HCT116 (cell line): ENCODE measurements around the gene RABGGTA. TPM values are rescaled to one million over a fixed set of nuclear protein-coding genes. Genes with fewer than 3 reads are reported as not detected.

Experiments used
- ATAC-seq: fragments of 200-7000 bp; cut with Tn5 transposase; 2 replicates; pipeline ENCODE4 v1.9.1; 2020; ENCODE audit warnings: mild to moderate bottlenecking, moderate library complexity
- BruUV-seq: library from RNA; stranded (reverse); fragments of 400-500 nt; replicated peaks from 2 replicates; lab custom pipeline; 2021; lab: Mats Ljungman, UMichigan
- CTCF ChIA-PET: fragments of 300-600 bp; sonication (Branson Sonifier 250); formaldehyde crosslinking; loops from one replicate; lab custom pipeline; 2021; ENCODE audit warnings: antibody characterized with exemption; lab: Charles Lee
- POLR2A ChIA-PET: fragments of 300-600, 350-600 bp; sonication (Branson Sonifier 250); formaldehyde crosslinking; loops from one replicate; lab custom pipeline; 2021; ENCODE audit warnings: antibody characterized with exemption; lab: Charles Lee
- RAD21 ChIA-PET, 2 experiments: fragments of 300-600 bp; sonication (Branson Sonifier 250); formaldehyde crosslinking; loops; one replicate each; lab custom pipeline; 2023; ENCODE audit warnings: low total read pairs in 2 of 2; ENCODE audit not compliant: uncharacterized antibody in 2 of 2, unreplicated experiment in 2 of 2, low non-redundant PET in 1 of 2; lab: Charles Lee
- DNase-seq: peaks from one replicate; pipeline ENCODE4 v3.0.0-alpha.2; 2010; ENCODE audit warnings: low read depth, low spot score
- H2AFZ ChIP-seq: fragments of 200-600 bp; shearing (Covaris generic), sonication (generic); 2 replicates; pipeline ENCODE4 v1.6.1; 2017; ENCODE audit warnings: low read depth, mixed run types, mixed read lengths, antibody characterized with exemption, low read length; ENCODE audit not compliant: poor library complexity, severe bottlenecking
- H3K27ac ChIP-seq: 2 replicates; pipeline ENCODE4 v1.5.1; 2012; ENCODE audit warnings: low read depth, low read length
- H3K27me3 ChIP-seq: fragments of 200-600 bp; sonication (generic); 2 replicates; pipeline ENCODE4 v1.6.1; 2016; ENCODE audit warnings: mixed run types, low read length, mixed read lengths; ENCODE audit not compliant: insufficient read depth
- H3K36me3 ChIP-seq, 2 experiments: fragments of 200-500 bp in 1 of 2; fragments of 200-600 bp in 1 of 2; sonication (Bioruptor generic) in 1 of 2; sonication (generic) in 1 of 2; 2 replicates each; pipeline versions ENCODE4 v1.5.1 to v1.6.1; 2014 to 2016; ENCODE audit warnings: low read length in 2 of 2, inconsistent platforms in 1 of 2, mixed read lengths in 1 of 2, mixed run types in 1 of 2; ENCODE audit not compliant: insufficient read depth in 2 of 2, control insufficient read depth in 1 of 2
- H3K4me1 ChIP-seq, 2 experiments: fragments of 200-600 bp in 1 of 2; sonication (generic) in 1 of 2; 2 replicates each; pipeline versions ENCODE4 v1.5.1 to v1.6.1; 2012 to 2017; ENCODE audit warnings: low read length in 2 of 2, inconsistent platforms in 1 of 2, mild to moderate bottlenecking in 1 of 2, mixed read lengths in 1 of 2, mixed run types in 1 of 2, moderate library complexity in 1 of 2; ENCODE audit not compliant: insufficient read depth in 2 of 2, control insufficient read depth in 1 of 2
- H3K4me2 ChIP-seq: fragments of 200-600 bp; sonication (generic); 2 replicates; pipeline ENCODE4 v1.6.1; 2017; ENCODE audit warnings: mixed run types, low read length, mixed read lengths
- H3K4me3 ChIP-seq, 2 experiments: fragments of 200-600 bp in 1 of 2; sonication (generic) in 1 of 2; replicated peaks in 1 of 2; 2 replicates each; pipeline ENCODE4 v1.5.1; 2011 to 2016; ENCODE audit warnings: low read length in 2 of 2, control low read depth in 1 of 2, low read depth in 1 of 2, mild to moderate bottlenecking in 1 of 2, mixed read lengths in 1 of 2, mixed run types in 1 of 2
- H3K79me2 ChIP-seq: fragments of 200-600 bp; sonication (generic); 2 replicates; pipeline ENCODE4 v1.6.1; 2017; ENCODE audit warnings: mild to moderate bottlenecking, mixed run types, low read length, moderate library complexity, mixed read lengths; ENCODE audit not compliant: insufficient read depth
- H3K9ac ChIP-seq: fragments of 200-600 bp; sonication (generic); 2 replicates; pipeline ENCODE4 v1.6.1; 2016; ENCODE audit warnings: low read length, mixed read lengths
- H3K9me2 ChIP-seq: fragments of 200-600 bp; sonication (generic), shearing (Covaris generic); 2 replicates; pipeline ENCODE4 v1.6.1; 2017; ENCODE audit warnings: mixed run types, mild to moderate bottlenecking, moderate library complexity; ENCODE audit not compliant: insufficient read depth
- H3K9me3 ChIP-seq, 2 experiments: fragments of 200-500 bp in 1 of 2; fragments of 200-600 bp in 1 of 2; sonication (Bioruptor generic) in 1 of 2; sonication (generic) in 1 of 2; 2 replicates each; pipeline ENCODE4 v1.6.1; 2014 to 2017; ENCODE audit warnings: low read length in 2 of 2, mixed read lengths in 2 of 2, inconsistent platforms in 1 of 2, low read depth in 1 of 2, mild to moderate bottlenecking in 1 of 2, mixed run types in 1 of 2, moderate library complexity in 1 of 2; ENCODE audit not compliant: control insufficient read depth in 1 of 2, insufficient read depth in 1 of 2
- H4K20me1 ChIP-seq: fragments of 200-600 bp; sonication (generic), shearing (Covaris generic); 2 replicates; pipeline ENCODE4 v1.6.1; 2017; ENCODE audit warnings: mixed run types, mild to moderate bottlenecking, moderate library complexity; ENCODE audit not compliant: insufficient read depth
- CEBPB ChIP-seq: IDR thresholded peaks from 2 replicates; pipeline ENCODE4 v1.6.1; 2012; ENCODE audit warnings: low read depth
- EGR1 ChIP-seq: IDR thresholded peaks from 2 replicates; pipeline ENCODE4 v1.6.1; 2012; ENCODE audit warnings: low read depth
- ELF1 ChIP-seq: IDR thresholded peaks from 2 replicates; pipeline ENCODE4 v1.6.1; 2012; ENCODE audit warnings: low read depth, borderline replicate concordance
- EZH2 ChIP-seq: fragments of 200-600 bp; sonication (generic); IDR thresholded peaks from 2 replicates; pipeline ENCODE4 v1.6.1; 2017; ENCODE audit warnings: antibody characterized with exemption, mixed run types
- EZH2phosphoT487 ChIP-seq: fragments of 200-600 bp; IDR thresholded peaks from 2 replicates; pipeline ENCODE4 v1.6.1; 2018; ENCODE audit warnings: antibody characterized with exemption, borderline replicate concordance
- FOSL1 ChIP-seq: IDR thresholded peaks from 2 replicates; pipeline ENCODE4 v1.6.1; 2012; ENCODE audit warnings: low read depth
- JUND ChIP-seq: IDR thresholded peaks from 2 replicates; pipeline ENCODE4 v1.6.1; 2012
- MAX ChIP-seq: IDR thresholded peaks from 2 replicates; pipeline ENCODE4 v1.6.1; 2012
- POLR2A ChIP-seq: IDR thresholded peaks from 2 replicates; pipeline ENCODE4 v1.7.0; 2011; ENCODE audit warnings: borderline replicate concordance; ENCODE audit not compliant: insufficient read depth, insufficient read length; ENCODE audit errors: extremely low read depth
- POLR2AphosphoS5 ChIP-seq: IDR thresholded peaks from 2 replicates; pipeline ENCODE4 v1.6.1; 2011; ENCODE audit warnings: mild to moderate bottlenecking, low read depth, low read length, moderate library complexity
- RAD21 ChIP-seq: IDR thresholded peaks from 2 replicates; pipeline ENCODE4 v1.6.1; 2012; ENCODE audit warnings: low read depth, mild to moderate bottlenecking
- REST ChIP-seq: IDR thresholded peaks from 2 replicates; pipeline ENCODE4 v1.6.1; 2012; ENCODE audit warnings: low read depth
- SIN3A ChIP-seq: IDR thresholded peaks from 2 replicates; pipeline ENCODE4 v1.6.1; 2012; ENCODE audit warnings: low read depth
- SRF ChIP-seq: IDR thresholded peaks from 2 replicates; pipeline ENCODE4 v1.6.1; 2012; ENCODE audit warnings: low read depth
- TCF7L2 ChIP-seq: IDR thresholded peaks from 2 replicates; pipeline ENCODE4 v1.7.0; 2011; ENCODE audit warnings: borderline replicate concordance, inconsistent platforms; ENCODE audit not compliant: insufficient read depth, insufficient read length; ENCODE audit errors: extremely low read depth
- YY1 ChIP-seq: IDR thresholded peaks from 2 replicates; pipeline ENCODE4 v1.6.1; 2011; ENCODE audit warnings: low read length, low read depth, moderate library complexity, mild to moderate bottlenecking; ENCODE audit not compliant: insufficient replicate concordance; ENCODE audit errors: extremely low read depth
- ZNF274 ChIP-seq: fragments of 200-500 bp; sonication (Bioruptor generic); IDR thresholded peaks from 2 replicates; pipeline ENCODE4 v1.6.1; 2014; ENCODE audit warnings: mild to moderate bottlenecking, low read depth, low read length, inconsistent platforms
- intact Hi-C: fragments of 100-400 bp; cut with micrococcal nuclease; formaldehyde crosslinking; loops from 2 replicates; pipeline ENCODE4 v1.10.0; 2022
- total RNA-seq: library from RNA; stranded (reverse); gene quantifications from one replicate; pipeline ENCODE4 v1.2.1, GENCODE V29; 2021; ENCODE audit not compliant: unreplicated experiment

Gene RABGGTA
- total RNA-seq, 1 experiment from 2014 or later: 40.8 TPM

- Histone ChIP-seq H3K9ac (no peak overlapping the region), H3K9me2 (no peaks in the 10 kb centered on the region), H3K79me2 (peaks cover 54% of the 10 kb centered on the region), H3K27ac (no peak overlapping the region), H4K20me1 (no peaks in the 10 kb centered on the region), H3K36me3 (peaks cover 0 to 2% of the 10 kb centered on the region in 2 experiments; a peak in 1 of 4 replicates), H3K9me3 (no peaks in the 10 kb centered on the region), H3K4me1 (peaks cover 13 to 14% of the 10 kb centered on the region in 2 experiments), H2AFZ (no peak overlapping the region), H3K4me2 (no peak overlapping the region), H3K4me3 (no peak overlapping the region), H3K27me3 (no peaks in the 10 kb centered on the region)
- BruUV-seq: no TSS peak
- POLR2A ChIA-PET: no interaction called here
- intact Hi-C loops: loop anchor here (10.0 kb wide), 1 partner anchor 215 kb away; no protein-coding TSS in a partner anchor
- DNase-seq (no peak), ATAC-seq (no peak)
- RAD21 ChIA-PET: interaction anchor here in 1 of 2 experiments (0.7 kb wide), 1 partner anchor 29 kb away, joined by 7 read pairs; no protein-coding TSS in a partner anchor
- CTCF ChIA-PET: interaction anchor here (0.7 to 0.8 kb wide), 3 partner anchors 89 to 1810 kb away, joined by 3 to 4 read pairs (median 3); no protein-coding TSS in a partner anchor
- TF ChIP-seq ZNF274: no peak
- no peak for TF ChIP-seq JUND
- no peak for TF ChIP-seq MAX
- TF ChIP-seq EZH2: no peak
- no peak for TF ChIP-seq SRF
- TF ChIP-seq POLR2AphosphoS5: no peak
- TF ChIP-seq POLR2A: no peak
- TF ChIP-seq, all 23 proteins: peak for 0
These were observed 51.9 kb downstream of the RABGGTA start for GRCh38 chr14:24219521-24219920.

- Histone ChIP-seq H4K20me1 (no peaks in the 10 kb centered on the region), H3K9ac (no peak overlapping the region), H3K4me2 (no peak overlapping the region), H3K79me2 (peaks cover 49% of the 10 kb centered on the region), H3K4me1 (peaks cover 17 to 18% of the 10 kb centered on the region in 2 experiments), H3K27ac (no peak overlapping the region), H3K4me3 (no peak overlapping the region), H2AFZ (no peak overlapping the region), H3K9me2 (no peaks in the 10 kb centered on the region), H3K9me3 (no peaks in the 10 kb centered on the region), H3K36me3 (peaks cover 0 to 2% of the 10 kb centered on the region in 2 experiments; a peak in 1 of 4 replicates), H3K27me3 (no peaks in the 10 kb centered on the region)
- ATAC-seq (no peak), DNase-seq (no peak)
- RAD21 ChIA-PET: interaction anchor here in 1 of 2 experiments (0.7 kb wide), 1 partner anchor 29 kb away, joined by 7 read pairs; no protein-coding TSS in a partner anchor
- CTCF ChIA-PET: interaction anchor here (0.7 to 0.8 kb wide), 3 partner anchors 89 to 1809 kb away, joined by 3 to 4 read pairs (median 3); no protein-coding TSS in a partner anchor
- intact Hi-C loops: loop anchor here (10.0 kb wide), 1 partner anchor 216 kb away; no protein-coding TSS in a partner anchor
- TF ChIP-seq EZH2phosphoT487 (no peak), EZH2 (no peak), SRF (no peak), JUND (no peak), RAD21 (no peak), REST (no peak), CEBPB (no peak), ELF1 (no peak), YY1 (no peak), TCF7L2 (no peak), SIN3A (no peak), EGR1 (no peak), FOSL1 (no peak)
- BruUV-seq: no TSS peak
- POLR2A ChIA-PET: no interaction called here
These were observed 52.3 kb downstream of the RABGGTA start for GRCh38 chr14:24219080-24219479.
